PC-9 (cell line): ENCODE data around the gene ATP11B.

Experiments
- CTCF ChIP-seq: fragments of 200-600 bp; sonication (generic); conservative IDR thresholded peaks from 2 replicates; pipeline ENCODE4 v1.6.1; 2017; ENCODE audit warnings: mixed run types, antibody characterized with exemption, mild to moderate bottlenecking, moderate library complexity
- EZH2 ChIP-seq: fragments of 200-600 bp; sonication (generic); IDR thresholded peaks from 2 replicates; pipeline ENCODE4 v1.8.0; 2017; ENCODE audit warnings: antibody characterized with exemption, low read depth

GRCh38 chr3:182824957-182825356 is 31.7 kb downstream of the ATP11B start:
- TF ChIP-seq CTCF: no peak
- TF ChIP-seq EZH2: no peak
